ENCODE results near the gene C1orf21.
"Not testable (repeated sequence)": the region's sequence is repeated elsewhere in the genome, so short reads cannot be mapped to it uniquely, and the experiment has no call there.

C1orf21 gene, protein sequence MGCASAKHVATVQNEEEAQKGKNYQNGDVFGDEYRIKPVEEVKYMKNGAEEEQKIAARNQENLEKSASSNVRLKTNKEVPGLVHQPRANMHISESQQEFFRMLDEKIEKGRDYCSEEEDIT

DNA sequence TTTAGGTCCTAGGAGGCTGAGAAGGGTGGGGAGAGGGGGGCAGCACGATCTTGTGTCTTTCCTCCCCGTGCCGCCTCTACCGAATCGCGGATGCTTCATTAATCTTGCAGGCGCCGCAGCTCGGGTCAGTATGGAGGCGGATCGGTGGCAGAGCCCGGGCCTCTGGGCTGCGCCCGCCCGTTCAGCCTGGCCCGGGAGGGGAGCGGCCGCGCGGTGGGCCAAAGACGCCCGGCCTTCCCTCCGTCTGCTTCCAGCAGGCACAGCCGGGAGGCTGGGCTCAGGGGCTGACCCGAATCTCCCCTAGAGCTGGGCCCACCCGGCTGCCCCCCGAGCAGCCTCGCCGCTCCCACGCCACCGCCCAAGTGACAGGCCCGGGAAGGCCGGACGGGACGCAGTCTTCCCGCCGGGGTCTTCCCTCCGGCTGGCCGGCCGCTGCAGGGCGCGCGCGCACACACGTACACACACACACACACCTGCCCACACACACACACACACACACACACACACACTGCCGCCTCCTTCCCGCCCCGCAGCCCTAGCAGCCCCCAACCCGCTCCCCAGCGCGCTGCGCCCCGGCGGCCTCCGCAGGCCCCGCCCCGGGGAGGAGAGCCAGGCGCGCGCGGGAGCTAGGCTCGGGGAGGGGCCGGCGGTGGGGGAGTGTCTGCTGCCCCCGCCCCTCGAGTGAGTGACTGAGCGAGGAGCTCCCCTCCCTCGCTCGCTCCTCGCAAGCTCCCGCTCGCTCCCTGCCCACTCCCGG lies at the start of gene C1orf21:
C1orf21 (plus strand) TSS at position 718 of the 757 bp plus-strand sequence. CDS start 90,481 bp downstream, outside the sequence.
- peak; percentile 33 to 66 for DNase-seq

GRCh38 chr1:184337865-184338264 lies 49.0 kb upstream of the C1orf21 start:
- DNase-seq: not testable (repeated sequence)

DNA sequence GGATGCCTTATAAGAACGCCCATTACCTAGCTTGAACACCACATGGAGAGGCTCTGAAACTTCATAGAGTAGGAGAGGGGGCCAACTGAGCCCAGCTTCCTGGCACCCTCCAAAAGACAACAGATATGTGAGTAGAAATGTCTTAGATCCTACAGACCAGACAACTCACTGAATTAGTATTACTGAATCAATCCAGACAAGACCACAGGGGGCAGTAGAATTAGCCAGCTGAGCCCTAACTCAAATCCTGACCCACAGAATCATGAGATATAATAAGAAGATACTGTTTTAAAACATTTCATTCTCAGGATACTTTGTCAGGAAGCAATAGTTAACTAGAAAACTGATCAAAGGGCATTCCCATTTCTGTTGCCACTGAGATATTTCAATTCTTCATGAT lies 45.8 kb upstream of the C1orf21 start:
- no peak for DNase-seq

DNA sequence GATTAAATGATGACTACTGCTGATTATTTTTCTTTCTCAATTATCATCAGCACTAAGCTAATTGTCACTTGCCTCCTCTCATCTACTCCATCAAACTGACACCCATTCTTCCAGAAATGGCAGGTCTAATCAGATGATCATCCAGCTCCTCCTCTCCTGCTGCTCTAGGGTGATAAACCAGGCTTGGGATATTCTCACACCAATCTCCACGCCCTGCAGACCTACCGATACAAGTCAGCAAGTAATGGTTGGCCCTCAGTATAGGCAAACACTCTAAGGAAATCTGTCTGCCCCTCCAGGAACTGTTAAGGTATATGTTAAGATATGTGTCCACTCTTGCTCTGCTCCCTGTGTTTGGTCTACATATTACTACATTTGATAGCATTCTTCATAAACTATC lies 36.3 kb upstream of the C1orf21 start:
- no peak for DNase-seq

DNA sequence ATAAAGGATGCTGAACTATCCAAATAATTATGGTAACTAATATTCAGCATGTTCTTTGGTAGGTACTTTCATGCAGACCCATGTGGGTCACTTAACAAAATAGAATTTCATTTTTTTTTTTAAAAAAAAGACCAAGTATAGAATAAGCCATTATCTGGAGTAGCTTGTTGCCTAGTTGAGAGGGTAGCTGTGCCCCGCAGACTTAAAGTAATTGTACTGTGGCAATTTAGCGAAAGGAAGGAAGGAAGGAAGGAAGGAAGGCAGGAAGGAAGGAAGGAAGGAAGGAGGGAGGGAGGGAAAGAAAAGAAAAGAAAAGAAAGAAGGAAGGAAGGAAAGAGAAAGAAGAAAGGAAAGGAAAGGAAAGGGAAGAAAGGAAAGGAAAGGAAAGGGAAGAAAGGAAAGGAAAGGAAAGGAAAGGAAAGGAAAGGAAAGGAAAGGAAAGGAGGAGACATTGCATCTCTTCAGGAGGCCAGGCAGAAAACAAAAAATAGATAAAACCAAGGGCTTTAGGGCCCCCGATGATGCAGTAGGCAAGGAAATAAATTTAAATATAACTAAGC lies 35.3 kb upstream of the C1orf21 start:
- no peak for DNase-seq

DNA sequence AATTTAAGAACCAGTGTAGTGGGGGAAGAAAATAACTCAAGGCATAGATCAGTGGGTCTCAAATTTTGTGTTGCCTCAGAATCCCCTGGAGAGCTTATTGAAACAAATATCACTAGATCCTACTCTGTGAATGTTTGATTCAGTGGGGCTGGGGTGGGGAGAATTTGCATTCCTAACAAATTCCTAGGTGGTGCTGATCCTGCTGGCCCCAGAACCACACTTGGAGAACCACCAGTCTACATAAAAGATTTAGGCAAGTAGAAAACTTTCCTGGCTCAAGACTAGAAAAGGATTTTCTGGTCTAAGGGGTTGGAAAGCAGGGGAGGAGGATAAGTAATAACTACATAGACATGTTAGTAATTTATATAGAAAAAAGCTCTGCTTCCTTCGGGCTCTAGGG lies 34.1 kb upstream of the C1orf21 start:
- no peak for DNase-seq

DNA sequence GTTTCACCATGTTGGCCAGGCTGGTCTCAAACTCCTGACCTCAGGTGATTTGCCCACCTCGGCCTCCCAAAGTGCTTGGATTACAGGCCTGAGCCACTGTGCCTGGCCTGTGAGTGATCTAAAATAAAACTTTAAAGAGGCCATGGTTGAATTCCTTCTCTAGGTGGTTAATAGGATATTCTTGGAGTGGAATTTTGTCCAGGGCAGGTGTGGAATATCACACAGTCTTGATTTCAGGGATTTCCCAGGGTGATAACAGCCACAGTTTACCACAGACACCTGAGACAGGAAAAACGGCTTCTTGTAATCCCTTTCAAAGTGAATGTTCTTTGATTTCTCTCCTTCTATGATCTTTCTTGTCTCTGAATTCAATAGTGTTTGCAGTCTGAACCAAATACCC lies 32.1 kb upstream of the C1orf21 start:
- no peak for DNase-seq

DNA sequence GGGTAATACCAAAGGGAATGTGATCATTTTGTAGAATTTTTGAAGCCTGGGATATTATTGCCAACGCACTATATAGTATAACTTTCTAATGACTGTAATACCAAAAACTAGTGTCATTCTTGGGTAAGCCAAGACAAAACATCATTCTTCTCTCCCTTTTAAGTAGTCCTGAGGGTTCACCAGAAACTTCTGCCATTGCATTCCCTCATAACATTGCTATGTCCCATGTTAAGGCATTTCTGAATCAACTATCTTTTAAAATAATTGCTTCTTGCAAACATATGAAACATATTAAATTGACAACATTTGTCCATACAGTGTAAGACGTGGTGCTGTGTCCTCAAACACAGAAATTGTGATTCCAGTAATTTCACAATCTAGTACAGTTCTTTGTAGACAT lies 29.9 kb upstream of the C1orf21 start:
- no peak for DNase-seq

- no peak for DNase-seq
These were observed 28.6 kb upstream of the C1orf21 start for GRCh38 chr1:184358256-184358655.

- DNase-seq: no peak
These were observed 26.9 kb upstream of the C1orf21 start for GRCh38 chr1:184359909-184360308.

GRCh38 chr1:184362876-184363275 lies 24.0 kb upstream of the C1orf21 start:
- no peak for DNase-seq

GRCh38 chr1:184365699-184366098 lies 21.1 kb upstream of the C1orf21 start:
- DNase-seq: no peak

DNA sequence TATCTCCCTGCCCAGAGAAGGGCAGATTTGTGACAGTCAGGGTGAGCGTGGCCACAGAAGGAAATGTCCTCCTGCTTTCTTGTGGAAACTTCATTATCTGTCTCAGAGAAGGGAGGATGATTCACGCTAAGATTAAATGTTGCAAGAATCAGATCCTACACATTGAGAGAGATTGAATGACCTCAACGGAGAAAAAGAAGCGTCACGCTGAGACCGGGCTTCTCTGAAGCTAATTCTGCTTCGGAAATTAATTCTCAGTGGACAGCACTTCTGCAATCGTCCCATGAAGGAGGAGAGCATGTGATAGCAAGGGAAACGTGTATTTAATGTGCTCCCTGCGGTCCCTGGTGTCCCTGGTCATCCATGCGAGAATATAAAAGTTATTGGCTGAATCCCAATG lies 19.8 kb upstream of the C1orf21 start:
- no peak for DNase-seq

DNA sequence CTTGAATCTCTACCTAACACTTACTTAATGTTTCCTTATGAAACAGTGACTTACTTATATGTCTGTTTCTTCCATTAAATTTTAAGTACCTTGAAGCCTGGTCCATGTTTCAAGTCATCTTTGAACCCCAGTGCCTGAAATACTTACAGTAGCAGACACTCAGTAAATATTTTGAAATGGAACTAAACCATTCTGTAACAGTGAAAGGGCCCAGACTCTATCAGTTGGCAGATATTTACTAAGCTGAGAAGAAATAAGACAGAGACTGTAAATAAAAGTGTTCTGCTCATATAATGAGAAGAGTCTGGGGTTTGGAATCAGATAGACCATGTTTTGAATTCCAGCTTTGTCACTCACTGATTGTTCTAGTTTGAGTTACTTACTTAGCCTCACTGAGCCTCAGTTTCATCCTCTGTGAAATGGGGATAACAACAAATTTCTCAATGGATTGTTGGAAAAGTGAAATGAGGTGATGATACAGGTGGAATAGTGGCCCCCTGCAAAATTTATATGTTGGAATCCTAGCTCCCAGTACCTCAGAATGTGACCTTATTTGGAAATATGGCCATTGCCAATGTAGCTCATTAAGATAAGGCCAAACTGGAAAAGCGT lies 19.3 kb upstream of the C1orf21 start:
- DNase-seq: no peak

DNA sequence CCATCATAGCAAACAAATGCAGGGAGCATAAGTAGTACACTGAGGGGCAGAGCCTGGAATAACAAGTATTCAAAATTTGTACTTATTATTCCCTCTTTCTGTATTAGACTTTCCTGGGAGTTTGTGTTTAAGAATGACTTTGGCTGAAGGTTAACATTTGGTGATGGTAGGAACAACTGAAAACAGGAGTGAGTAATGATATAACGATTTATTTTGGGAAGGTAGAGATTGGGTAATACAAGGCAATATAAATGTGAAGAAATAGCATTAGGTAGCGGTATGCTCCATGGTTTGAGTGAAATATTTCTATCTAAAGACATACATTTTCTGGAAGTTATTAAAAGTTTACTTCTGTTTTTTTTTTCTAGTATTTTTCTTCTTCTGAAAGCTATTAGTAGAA lies 18.5 kb upstream of the C1orf21 start:
- no peak for DNase-seq

DNA sequence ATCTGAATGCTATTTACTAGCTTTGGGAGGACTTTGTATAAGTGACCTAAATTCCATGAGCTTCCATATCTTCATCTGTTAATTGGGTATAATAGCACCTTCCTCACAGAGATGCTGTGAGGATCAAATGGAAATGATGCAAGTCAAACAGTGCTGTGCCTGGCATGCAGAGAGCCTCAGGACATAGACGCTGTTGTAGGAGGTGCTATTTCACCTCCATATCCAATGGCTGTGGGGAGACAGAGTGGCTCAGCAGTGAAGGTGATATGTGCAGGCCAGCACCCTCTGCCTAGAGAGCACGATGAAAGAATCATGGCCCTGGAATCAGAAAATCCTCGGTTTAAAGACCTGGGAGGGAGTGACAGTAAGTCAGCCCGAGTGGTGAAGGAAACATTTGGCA lies 16.0 kb upstream of the C1orf21 start:
- no peak for DNase-seq

DNA sequence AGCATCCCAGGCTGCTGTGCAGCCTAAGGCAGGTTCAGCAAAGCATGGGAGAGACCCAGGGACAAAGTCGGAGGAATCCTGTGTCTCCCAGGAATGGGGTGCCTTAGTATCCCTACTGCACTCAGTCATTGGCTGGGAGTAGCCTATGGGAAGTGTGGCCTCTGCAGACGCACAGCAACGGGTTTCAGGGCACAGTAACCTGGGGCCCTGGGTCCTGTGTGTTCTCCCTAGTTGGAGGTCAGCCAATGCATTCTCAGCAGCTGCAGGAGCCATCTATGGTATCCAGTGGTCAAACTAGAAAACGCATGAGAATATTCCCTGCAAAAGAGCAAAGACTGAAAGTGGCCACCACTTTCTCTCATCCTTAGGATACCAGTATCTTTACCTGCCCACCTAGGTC lies 13.7 kb upstream of the C1orf21 start:
- DNase-seq: no peak

GRCh38 chr1:184376369-184376768 lies 10.5 kb upstream of the C1orf21 start:
- DNase-seq: no peak

DNA sequence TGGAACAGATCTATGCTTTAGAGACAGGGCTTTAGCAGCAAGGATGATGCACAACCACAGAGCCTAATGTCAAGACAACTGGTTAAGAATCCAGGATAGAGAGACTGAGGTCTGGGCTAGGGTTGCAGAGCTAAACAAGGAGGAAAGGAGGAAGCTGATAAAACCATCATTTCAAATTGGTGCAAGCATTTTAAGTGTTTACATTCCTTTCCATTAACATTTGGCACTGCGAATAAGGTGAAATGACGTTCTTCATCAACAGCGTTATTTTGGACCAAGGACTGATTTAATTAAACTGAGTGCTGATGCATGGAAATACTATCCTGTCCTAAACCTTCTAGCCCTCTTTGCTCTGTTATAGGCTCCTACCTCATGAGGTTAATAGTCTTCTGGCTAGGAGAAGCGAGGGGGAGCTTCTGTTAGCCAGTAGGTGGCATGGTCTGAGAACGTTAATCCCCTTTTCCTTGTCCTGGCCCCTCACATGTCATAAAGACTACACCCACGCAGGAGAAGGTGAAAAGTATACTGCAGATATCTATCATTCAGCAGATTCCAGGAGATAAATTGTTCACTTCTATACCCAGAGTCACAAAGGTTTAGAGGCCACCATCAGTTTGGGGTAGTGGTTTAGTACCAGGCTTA lies 7.6 kb upstream of the C1orf21 start:
- no peak for DNase-seq

GRCh38 chr1:184380468-184380867 lies 6.4 kb upstream of the C1orf21 start:
- DNase-seq: no peak

- no peak for DNase-seq
These were observed 3.0 kb upstream of the C1orf21 start for GRCh38 chr1:184383772-184384323.

DNA sequence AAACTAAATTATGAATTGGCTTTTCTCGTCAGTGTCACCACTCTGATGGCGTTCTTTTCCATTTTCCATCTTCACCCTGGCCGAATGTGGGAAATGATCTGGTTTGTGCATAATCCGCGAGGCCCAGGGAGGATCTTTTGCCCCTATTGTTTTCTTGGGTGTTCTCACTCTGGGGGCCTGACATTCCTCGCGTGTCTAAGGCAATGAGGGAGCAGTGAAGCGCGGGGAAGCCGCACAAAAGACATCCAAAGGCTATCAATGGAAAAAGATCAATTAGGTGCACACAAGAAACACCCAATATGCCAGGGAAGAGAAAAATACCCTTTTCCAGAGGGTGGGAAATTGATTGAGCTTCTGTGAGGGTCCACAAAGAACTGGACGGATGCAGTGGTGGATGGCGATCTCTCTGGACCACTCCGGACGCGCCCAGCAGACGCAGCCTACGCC lies 941 bp upstream of the C1orf21 start:
- no peak for DNase-seq

DNA sequence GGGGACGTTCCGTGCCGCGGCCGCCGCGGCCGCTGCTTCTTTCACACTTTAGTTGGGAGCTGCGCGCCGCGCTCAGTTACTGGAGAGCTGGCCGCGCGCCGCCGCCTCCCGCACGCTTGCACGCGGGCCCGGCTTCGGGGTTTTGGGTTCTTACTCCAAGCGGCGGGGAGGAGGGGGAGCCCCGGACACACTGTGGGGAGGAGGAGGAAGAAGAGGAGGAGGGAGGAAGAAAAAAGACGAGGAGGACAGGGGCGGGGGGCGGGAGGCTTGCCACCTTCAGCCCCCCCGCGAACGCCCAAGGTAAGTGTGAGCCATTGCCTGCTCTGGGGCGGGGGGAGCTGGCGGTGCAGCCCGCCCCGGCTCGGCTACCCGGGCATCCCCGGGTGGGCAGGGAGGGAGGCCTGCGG lies 243 bp downstream of the C1orf21 start:
- no peak for DNase-seq
